DOHH2 (cell line): ENCODE measurements around the gene FGFBP3.

Experiments used
- H3F3A ChIP-seq: fragments of 200-600 bp; sonication (generic), shearing (Covaris generic); 2 replicates; pipeline ENCODE4 v1.6.0; 2016; ENCODE audit warnings: antibody characterized with exemption, mild to moderate bottlenecking; ENCODE audit not compliant: control insufficient read depth, insufficient read depth
- H3K27ac ChIP-seq: fragments of 200-600 bp; sonication (generic); 2 replicates; pipeline ENCODE4 v1.5.1; 2014; ENCODE audit warnings: low read depth, mild to moderate bottlenecking, low read length, moderate library complexity
- H3K27me3 ChIP-seq: fragments of 200-600 bp; sonication (generic); 2 replicates; pipeline ENCODE4 v1.6.1; 2014; ENCODE audit warnings: mild to moderate bottlenecking, low read length, mixed read lengths; ENCODE audit not compliant: control insufficient read depth
- H3K36me3 ChIP-seq: fragments of 200-600 bp; sonication (generic); 2 replicates; pipeline ENCODE4 v1.6.1; 2014; ENCODE audit warnings: mild to moderate bottlenecking, low read length, moderate library complexity, mixed read lengths; ENCODE audit not compliant: control insufficient read depth
- H3K4me1 ChIP-seq: fragments of 200-600 bp; sonication (generic); 2 replicates; pipeline ENCODE4 v1.6.1; 2014; ENCODE audit warnings: mild to moderate bottlenecking, low read length, mixed read lengths; ENCODE audit not compliant: control insufficient read depth
- H3K4me2 ChIP-seq: fragments of 200-600 bp; sonication (generic); 2 replicates; pipeline ENCODE4 v1.6.0; 2014; ENCODE audit warnings: mild to moderate bottlenecking, low read length, moderate library complexity
- H3K4me3 ChIP-seq: fragments of 200-600 bp; sonication (generic); 2 replicates; pipeline ENCODE4 v1.5.1; 2014; ENCODE audit warnings: mild to moderate bottlenecking, low read length, mixed read lengths
- H3K79me2 ChIP-seq: fragments of 200-600 bp; sonication (generic); 2 replicates; pipeline ENCODE4 v1.6.1; 2014; ENCODE audit warnings: mild to moderate bottlenecking, low read length, mixed read lengths; ENCODE audit not compliant: control insufficient read depth
- H3K9me2 ChIP-seq: fragments of 200-600 bp; sonication (generic); replicated peaks from 2 replicates; pipeline ENCODE4 v1.6.1; 2014; ENCODE audit warnings: mild to moderate bottlenecking, low read length, mixed read lengths; ENCODE audit not compliant: control insufficient read depth
- H3K9me3 ChIP-seq: fragments of 200-600 bp; sonication (generic); 2 replicates; pipeline ENCODE4 v1.6.1; 2014; ENCODE audit warnings: antibody characterized with exemption, low read length, mixed read lengths; ENCODE audit not compliant: control insufficient read depth, insufficient read depth
- H4K20me1 ChIP-seq: fragments of 200-600 bp; sonication (generic); 2 replicates; pipeline ENCODE4 v1.6.0; 2014; ENCODE audit warnings: low read depth, mild to moderate bottlenecking, antibody characterized with exemption, low read length, moderate library complexity; ENCODE audit not compliant: control insufficient read depth, insufficient read depth
- EZH2phosphoT487 ChIP-seq: fragments of 200-600 bp; sonication (generic); IDR thresholded peaks from 2 replicates; pipeline ENCODE4 v1.6.1; 2017; ENCODE audit warnings: borderline replicate concordance, mild to moderate bottlenecking, antibody characterized with exemption, low read length, moderate library complexity, mixed read lengths
- TF ChIP-seq, protein P1 (sequence below): fragments of 200-600 bp; sonication (generic); IDR thresholded peaks from one replicate; pipeline ENCODE4 v1.5.1; 2014; ENCODE audit warnings: antibody characterized with exemption, mild to moderate bottlenecking, low read depth, low read length; ENCODE audit not compliant: poor library complexity, severe bottlenecking

Gene FGFBP3

DNA sequence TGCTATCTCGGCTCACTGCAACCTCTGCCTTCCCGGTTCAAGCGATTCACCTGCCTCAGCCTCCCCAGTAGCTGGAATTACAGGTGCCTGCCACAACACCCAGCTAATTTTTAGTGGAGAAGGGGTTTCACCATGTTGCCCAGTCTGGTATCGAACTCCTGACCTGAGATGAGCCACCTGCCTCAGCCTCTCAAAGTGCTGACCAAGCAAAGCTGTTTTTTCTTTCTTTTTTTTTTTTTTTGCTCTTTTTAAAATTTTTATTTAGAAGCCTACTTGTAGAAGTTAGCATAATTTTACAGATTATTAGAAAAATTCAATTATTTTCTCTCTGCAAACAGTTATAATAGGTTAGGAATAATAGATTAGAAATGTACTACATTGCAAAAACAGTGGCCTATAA is 1.2 kb upstream of the FGFBP3 start:
- no peak overlapping the region for H3K27ac ChIP-seq
- H4K20me1 ChIP-seq, result no peaks in the 10 kb centered on the region
- H3K9me3 ChIP-seq, result no peaks in the 10 kb centered on the region
- H3K4me3 ChIP-seq, result no peak overlapping the region
- no peaks in the 10 kb centered on the region for H3K9me2 ChIP-seq
- peaks cover 24% of the 10 kb centered on the region for H3K27me3 ChIP-seq
- no peak overlapping the region for H3K4me2 ChIP-seq
- H3K4me1 ChIP-seq, result peaks cover 17% of the 10 kb centered on the region
- TF ChIP-seq, protein P1, sequence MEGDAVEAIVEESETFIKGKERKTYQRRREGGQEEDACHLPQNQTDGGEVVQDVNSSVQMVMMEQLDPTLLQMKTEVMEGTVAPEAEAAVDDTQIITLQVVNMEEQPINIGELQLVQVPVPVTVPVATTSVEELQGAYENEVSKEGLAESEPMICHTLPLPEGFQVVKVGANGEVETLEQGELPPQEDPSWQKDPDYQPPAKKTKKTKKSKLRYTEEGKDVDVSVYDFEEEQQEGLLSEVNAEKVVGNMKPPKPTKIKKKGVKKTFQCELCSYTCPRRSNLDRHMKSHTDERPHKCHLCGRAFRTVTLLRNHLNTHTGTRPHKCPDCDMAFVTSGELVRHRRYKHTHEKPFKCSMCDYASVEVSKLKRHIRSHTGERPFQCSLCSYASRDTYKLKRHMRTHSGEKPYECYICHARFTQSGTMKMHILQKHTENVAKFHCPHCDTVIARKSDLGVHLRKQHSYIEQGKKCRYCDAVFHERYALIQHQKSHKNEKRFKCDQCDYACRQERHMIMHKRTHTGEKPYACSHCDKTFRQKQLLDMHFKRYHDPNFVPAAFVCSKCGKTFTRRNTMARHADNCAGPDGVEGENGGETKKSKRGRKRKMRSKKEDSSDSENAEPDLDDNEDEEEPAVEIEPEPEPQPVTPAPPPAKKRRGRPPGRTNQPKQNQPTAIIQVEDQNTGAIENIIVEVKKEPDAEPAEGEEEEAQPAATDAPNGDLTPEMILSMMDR, result no peak
- no peak for TF ChIP-seq EZH2phosphoT487
- peaks cover 4% of the 10 kb centered on the region for H3K36me3 ChIP-seq
- peaks cover 7% of the 10 kb centered on the region; the same call in 1 of the 2 replicates for H3F3A ChIP-seq
- peaks cover 14% of the 10 kb centered on the region for H3K79me2 ChIP-seq

- Histone ChIP-seq H3K4me1 (peaks cover 17% of the 10 kb centered on the region), H3K4me3 (peak overlapping the region; percentile 75), H3K27me3 (peaks cover 9% of the 10 kb centered on the region), H4K20me1 (no peaks in the 10 kb centered on the region), H3K4me2 (peak overlapping the region; percentile 100), H3K9me3 (no peaks in the 10 kb centered on the region), H3K36me3 (peaks cover 4% of the 10 kb centered on the region), H3K27ac (peak overlapping the region; percentile 44; the same call in 1 of the 2 replicates), H3K9me2 (no peaks in the 10 kb centered on the region), H3K79me2 (peaks cover 14% of the 10 kb centered on the region), H3F3A (peaks cover 10% of the 10 kb centered on the region)
- no peak for TF ChIP-seq EZH2phosphoT487
- TF ChIP-seq, protein P1, result peak; percentile 64
Observed at GRCh38 chr10:91908337-91909116, 759 bp downstream of the FGFBP3 start.

- no peaks in the 10 kb centered on the region for H3K9me2 ChIP-seq
- H3F3A ChIP-seq, result peaks cover 10% of the 10 kb centered on the region
- peak overlapping the region; percentile 100 for H3K4me2 ChIP-seq
- H3K9me3 ChIP-seq, result no peaks in the 10 kb centered on the region
- H3K27me3 ChIP-seq, result peaks cover 3% of the 10 kb centered on the region
- TF ChIP-seq, protein P1, result no peak
- TF ChIP-seq EZH2phosphoT487, result no peak
- no peaks in the 10 kb centered on the region for H4K20me1 ChIP-seq
- peak overlapping the region; percentile 75 for H3K4me3 ChIP-seq
- peaks cover 4% of the 10 kb centered on the region for H3K36me3 ChIP-seq
- H3K27ac ChIP-seq, result no peak overlapping the region
- H3K4me1 ChIP-seq, result peaks cover 17% of the 10 kb centered on the region
- H3K79me2 ChIP-seq, result peaks cover 14% of the 10 kb centered on the region
Observed at GRCh38 chr10:91907914-91908336, 1.4 kb downstream of the FGFBP3 start.
